HepG2 (cell line): ENCODE measurements around the gene HOXA11. TPM values are rescaled to one million over a fixed set of nuclear protein-coding genes. Genes with fewer than 3 reads are reported as not detected.

Experiments used
- ATAC-seq: fragments of 200-7000 bp; cut with Tn5 transposase; 3 replicates; pipeline ENCODE4 v1.9.1; 2020; ENCODE audit warnings: mild to moderate bottlenecking, moderate library complexity
- BruUV-seq: library from RNA; stranded (reverse); fragments of 400-500 nt; replicated peaks from 2 replicates; lab custom pipeline; 2021; lab: Mats Ljungman, UMichigan
- CTCF ChIA-PET: fragments of 300-600 bp; formaldehyde crosslinking; extraction: SDS; loops from one replicate; lab custom pipeline; 2021; ENCODE audit warnings: low total read pairs, inconsistent platforms, low intra/inter-chr PET ratio; lab: Yijun Ruan, JAX
- POLR2A ChIA-PET: fragments of 350-600 bp; sonication (Branson Sonifier 250); formaldehyde crosslinking; loops from one replicate; lab custom pipeline; 2020; ENCODE audit warnings: antibody characterized with exemption, inconsistent platforms; lab: Yijun Ruan, JAX
- DNase-seq: peaks from one replicate; pipeline ENCODE4 v3.0.0-alpha.2; 2015; ENCODE audit warnings: low spot score
- FAIRE-seq: peaks from 3 replicates; lab custom pipeline; 2011; peaks lifted over from hg19 to GRCh38; lab: Jason Lieb, UNC
- H2AFZ ChIP-seq: one replicate; pipeline ENCODE4 v1.6.1; 2011; ENCODE audit warnings: low read length, inconsistent platforms
- H3K27ac ChIP-seq: fragments of 300-600 bp; 3 replicates; pipeline ENCODE4 v1.8.0; 2011; ENCODE audit warnings: mixed run types, mild to moderate bottlenecking, mixed read lengths, low read length, inconsistent platforms; ENCODE audit not compliant: insufficient read depth; ENCODE audit errors: extremely low read length
- H3K27me3 ChIP-seq, 2 experiments: fragments of 200-600 bp in 1 of 2; 2 replicates in 1 of 2; 3 replicates in 1 of 2; pipeline versions ENCODE4 v1.6.0 to v1.8.0; 2011; ENCODE audit warnings: low read length in 2 of 2, mild to moderate bottlenecking in 2 of 2, moderate library complexity in 2 of 2, inconsistent platforms in 1 of 2; ENCODE audit not compliant: insufficient read depth in 2 of 2, control insufficient read depth in 1 of 2
- H3K36me3 ChIP-seq, 2 experiments: fragments of 200-600 bp in 1 of 2; replicated peaks in 1 of 2; 2 replicates in 1 of 2; 3 replicates in 1 of 2; pipeline versions ENCODE4 v1.5.1 to v1.8.0; 2011; ENCODE audit warnings: low read length in 2 of 2, inconsistent platforms in 1 of 2; ENCODE audit not compliant: insufficient read depth in 2 of 2, control insufficient read depth in 1 of 2
- H3K4me1 ChIP-seq: 2 replicates; pipeline ENCODE4 v1.5.1; 2012; ENCODE audit warnings: low read length, inconsistent platforms; ENCODE audit not compliant: insufficient read depth
- H3K4me2 ChIP-seq: 2 replicates; pipeline ENCODE4 v1.6.0; 2011; ENCODE audit warnings: low read depth, low read length, inconsistent platforms
- H3K4me3 ChIP-seq, 3 experiments: fragments of 200-600 bp in 1 of 3; sonication (generic), shearing (Covaris generic) in 1 of 3; replicated peaks in 1 of 3; 2 replicates each; pipeline ENCODE4 v1.5.1; 2011 to 2016; ENCODE audit warnings: low read length in 3 of 3, inconsistent platforms in 2 of 3, low read depth in 2 of 3, mild to moderate bottlenecking in 2 of 3, control low read depth in 1 of 3, mixed read lengths in 1 of 3; ENCODE audit not compliant: insufficient read depth in 1 of 3
- H3K79me2 ChIP-seq: one replicate; pipeline ENCODE4 v1.6.1; 2011; ENCODE audit warnings: low read length, inconsistent platforms; ENCODE audit not compliant: insufficient read depth
- H3K9ac ChIP-seq: 2 replicates; pipeline ENCODE4 v1.6.0; 2011; ENCODE audit warnings: mild to moderate bottlenecking, low read depth, low read length, inconsistent platforms; ENCODE audit not compliant: insufficient read depth
- H3K9me3 ChIP-seq: 2 replicates; pipeline ENCODE4 v1.5.1; 2012; ENCODE audit warnings: mild to moderate bottlenecking, low read length
- H4K20me1 ChIP-seq: 2 replicates; pipeline ENCODE4 v1.6.0; 2011; ENCODE audit warnings: inconsistent platforms, mild to moderate bottlenecking, low read length, moderate library complexity; ENCODE audit not compliant: insufficient read depth
- EZH2 ChIP-seq: conservative IDR thresholded peaks from 2 replicates; pipeline ENCODE4 v1.6.1; 2012; ENCODE audit warnings: mild to moderate bottlenecking, low read depth, low read length, moderate library complexity
- MAFK ChIP-seq, 2 experiments: IDR thresholded peaks in 1 of 2; conservative IDR thresholded peaks in 1 of 2; 2 replicates each; pipeline ENCODE4 v1.6.1; 2011; ENCODE audit warnings: improper control_type of control experiment in 2 of 2, low read length in 2 of 2
- ZC3H13 ChIP-seq: sonication (generic); formaldehyde crosslinking; IDR thresholded peaks from 2 replicates; pipeline ENCODE4 v1.8.1; 2023; ENCODE audit warnings: mild to moderate bottlenecking, missing genetic modification reagents, moderate library complexity
- ZNF558 ChIP-seq: sonication (generic); formaldehyde crosslinking; IDR thresholded peaks from 2 replicates; pipeline ENCODE4 v1.9.0; 2022; ENCODE audit warnings: mild to moderate bottlenecking, missing genetic modification reagents, borderline replicate concordance
- WGBS: methylation state at CpG from one replicate; pipeline ENCODE4 v1.1.6; 2017; ENCODE audit warnings: low lambda C conversion rate; 5-methylcytosine and 5-hydroxymethylcytosine counted together
- in situ Hi-C: cut with HindIII; loops from 2 replicates; pipeline ENCODE4 v1.10.0; 2017; ENCODE audit warnings: low pct_unique_long_range_greater_than_20kb; ENCODE audit not compliant: extremely low pct_ligation_motif_present
- intact Hi-C: fragments of 100-400 bp; cut with micrococcal nuclease; formaldehyde crosslinking; loops from one replicate; pipeline ENCODE4 v1.10.0; 2022; ENCODE audit not compliant: unreplicated experiment
- polyA plus RNA-seq, 8 experiments: library from polyadenylated mRNA; depleted of rRNA in 3 of 8; stranded (reverse) in 7 of 8; unstranded in 1 of 8; fragments of >200 nt; fragmentation: Illumina TruSeq in 4 of 8; extraction: Trizol in 4 of 8; gene quantifications; 2 replicates each; pipeline versions ENCODE4 v1.2.1 to v1.2.3, GENCODE V29; 2011 to 2016; ENCODE audit warnings: low read depth in 4 of 8, missing spikeins in 1 of 8, mixed read lengths in 1 of 8; ENCODE audit not compliant: insufficient read depth in 1 of 8
- total RNA-seq, 5 experiments: library from RNA; depleted of rRNA; stranded (reverse); fragments of >200 nt; fragmentation: Illumina TruSeq; extraction: Trizol; gene quantifications; 2 replicates each; pipeline ENCODE4 v1.2.3, GENCODE V29; 2016; ENCODE audit warnings: low read depth in 1 of 5

The HOXA11 gene
- total and polyA plus RNA-seq, 2 of the 13 experiments (the other 11 are each of a cell fraction or from before 2014, with no cell fraction given) = not detected

GRCh38 chr7:27187475-27188385, 2.7 kb upstream of the HOXA11 start:
- Histone ChIP-seq H4K20me1 (peaks cover 6% of the 10 kb centered on the region; the same call in 1 of the 2 replicates), H3K79me2 (no peaks in the 10 kb centered on the region), H3K36me3 (no peaks in the 10 kb centered on the region), H2AFZ (no peak overlapping the region), H3K27ac (no peak overlapping the region), H3K9ac (no peak overlapping the region), H3K27me3 (peaks cover 33 to 96% of the 10 kb centered on the region in 2 experiments), H3K4me2 (peak overlapping the region; percentile 32), H3K9me3 (no peaks in the 10 kb centered on the region), H3K4me1 (peaks cover 37% of the 10 kb centered on the region)
- ATAC-seq = no peak
- no peak for FAIRE-seq
- intact Hi-C loops = no loop called here
- in situ Hi-C loops = no loop called here
- BruUV-seq = no TSS peak
- CTCF ChIA-PET = no interaction called here
- 34% methylated on average over 40 of the region's 46 CpGs for WGBS
- POLR2A ChIA-PET = no interaction called here
- TF ChIP-seq ZNF558 (CRISPR knock-in tag) (no peak), EZH2 (peak; percentile 79; the same call in 1 of the 2 replicates)
- TF ChIP-seq, all 625 proteins: peak for 1
- peak overlapping the region in 1 of 3 experiments; percentile 18; a peak in 1 of 6 replicates for H3K4me3 ChIP-seq
- no peak for DNase-seq

GRCh38 chr7:27186668-27187474, 1.8 kb upstream of the HOXA11 start:
- intact Hi-C loops (no loop called here), in situ Hi-C loops (no loop called here)
- H4K20me1 ChIP-seq = peaks cover 6% of the 10 kb centered on the region; the same call in 1 of the 2 replicates
- no peaks in the 10 kb centered on the region for H3K79me2 ChIP-seq
- no peak overlapping the region for H2AFZ ChIP-seq
- ChIA-PET POLR2A (no interaction called here), CTCF (no interaction called here)
- no peak overlapping the region for H3K4me3 ChIP-seq
- peaks cover 33 to 100% of the 10 kb centered on the region in 2 experiments for H3K27me3 ChIP-seq
- H3K36me3 ChIP-seq = no peaks in the 10 kb centered on the region
- no peak overlapping the region for H3K4me2 ChIP-seq
- peaks cover 37% of the 10 kb centered on the region for H3K4me1 ChIP-seq
- ATAC-seq (no peak), FAIRE-seq (no peak), DNase-seq (no peak)
- TF ChIP-seq ZC3H13 (CRISPR knock-in tag) (no peak), MAFK (conservative IDR thresholded peaks at IDR 0.05 in 1 of 2, IDR thresholded peaks at IDR 0.05 in 1 of 2; ENCODE audit: low read length in 2 of 2) (0 out of 4 replicates have a peak, but pooled peaks of 1 of the 2 experiments have one; percentile 22)
- no peak overlapping the region for H3K27ac ChIP-seq
- H3K9ac ChIP-seq = no peak overlapping the region
- H3K9me3 ChIP-seq = no peaks in the 10 kb centered on the region
- WGBS = 33% methylated on average over 4 of the region's 4 CpGs
- no TSS peak for BruUV-seq
